Right renal cortex interstitium (tissue), 3 donors: Measurements from ENCODE around the gene ARID3B. TPM values are rescaled to one million over a fixed set of nuclear protein-coding genes. Genes with fewer than 3 reads are reported as not detected.
"Not testable (repeated sequence)": the region's sequence is repeated elsewhere in the genome, so short reads cannot be mapped to it uniquely, and the experiment has no call there.

Experiments
- DNase-seq, 3 donors: peaks; one replicate each; pipeline ENCODE4 v3.0.0-alpha.2; 2013; ENCODE audit warnings: low read depth in 3 of 3, low spot score in 2 of 3
- polyA plus RNA-seq, 3 donors: library from polyadenylated mRNA; unstranded; fragments of 120-200 nt; gene quantifications; one replicate each; pipeline ENCODE4 v1.2.1, GENCODE V29; 2013; ENCODE audit not compliant: insufficient read length in 3 of 3

Gene ARID3B
- polyA plus RNA-seq, 3 donors, result 11.4 to 12.1 (median 11.5) TPM

GRCh38 chr15:74564182-74564581 lies 23.2 kb downstream of the ARID3B start:
- no peak for DNase-seq

GRCh38 chr15:74565381-74566085 lies 24.5 kb downstream of the ARID3B start:
- no peak for DNase-seq

GRCh38 chr15:74568594-74568993 lies 27.6 kb downstream of the ARID3B start:
- DNase-seq, result no peak

- no peak for DNase-seq
These were observed 28.7 kb downstream of the ARID3B start for GRCh38 chr15:74569731-74570070.

- DNase-seq, result no peak
These were observed 30.2 kb downstream of the ARID3B start for GRCh38 chr15:74571191-74571590.

GRCh38 chr15:74573987-74574386 lies 33.0 kb downstream of the ARID3B start:
- no peak for DNase-seq

GRCh38 chr15:74578496-74578994 lies 37.5 kb downstream of the ARID3B start:
- DNase-seq, result no peak

GRCh38 chr15:74579001-74579400 lies 38.0 kb downstream of the ARID3B start:
- DNase-seq, result no peak

- no peak for DNase-seq
These were observed 39.7 kb downstream of the ARID3B start for GRCh38 chr15:74580538-74581350.

GRCh38 chr15:74584204-74584603 lies 43.2 kb downstream of the ARID3B start:
- DNase-seq, result no peak

- DNase-seq, result peak in 1 of 3 donors; percentile 30
These were observed 43.8 kb downstream of the ARID3B start for GRCh38 chr15:74584779-74585178.

- no peak for DNase-seq
These were observed 44.2 kb downstream of the ARID3B start for GRCh38 chr15:74585191-74585590.

- no peak for DNase-seq
These were observed 44.8 kb downstream of the ARID3B start for GRCh38 chr15:74585857-74586256.

- DNase-seq, result no peak
These were observed 48.8 kb downstream of the ARID3B start for GRCh38 chr15:74589826-74590225.

- no peak for DNase-seq
These were observed 51.2 kb downstream of the ARID3B start for GRCh38 chr15:74592222-74592621.

- DNase-seq, result no peak
These were observed 52.1 kb downstream of the ARID3B start for GRCh38 chr15:74593122-74593521.

GRCh38 chr15:74594455-74594854 lies 53.4 kb downstream of the ARID3B start:
- no peak for DNase-seq

- DNase-seq, result no peak
These were observed 54.3 kb downstream of the ARID3B start for GRCh38 chr15:74595271-74595670.

- not testable (repeated sequence) for DNase-seq
These were observed 55.7 kb downstream of the ARID3B start for GRCh38 chr15:74596736-74597135.

GRCh38 chr15:74597146-74597705 lies 56.2 kb downstream of the ARID3B start:
- DNase-seq, result not testable (repeated sequence)

GRCh38 chr15:74598126-74598842 lies 57.3 kb downstream of the ARID3B start:
- DNase-seq, result peak in 2 of 3 donors; percentile 86 to 89
